HUES64 (cell line): ENCODE data around the gene TRIM27.
"Not testable (repeated sequence)": the region's sequence is repeated elsewhere in the genome, so short reads cannot be mapped to it uniquely, and the experiment has no call there.

Experiments
- H3K27ac ChIP-seq: 2 replicates; pipeline ENCODE4 v1.7.0; 2013; ENCODE audit warnings: low read depth, low read length, inconsistent platforms
- H3K27me3 ChIP-seq: 2 replicates; pipeline ENCODE4 v1.6.1; 2013; ENCODE audit warnings: mild to moderate bottlenecking, low read length; ENCODE audit not compliant: insufficient read depth
- H3K36me3 ChIP-seq: 2 replicates; pipeline ENCODE4 v1.6.1; 2013; ENCODE audit warnings: mild to moderate bottlenecking, low read length; ENCODE audit not compliant: insufficient read depth
- H3K4me1 ChIP-seq: 2 replicates; pipeline ENCODE4 v1.6.1; 2013; ENCODE audit warnings: mild to moderate bottlenecking, low read length, moderate library complexity; ENCODE audit not compliant: insufficient read depth
- H3K4me3 ChIP-seq: 2 replicates; pipeline ENCODE4 v1.5.1; 2013; ENCODE audit warnings: mild to moderate bottlenecking, low read length, moderate library complexity
- H3K9ac ChIP-seq: 2 replicates; pipeline ENCODE4 v1.6.1; 2013; ENCODE audit warnings: mild to moderate bottlenecking, low read depth, low read length
- H3K9me3 ChIP-seq: 2 replicates; pipeline ENCODE4 v1.6.1; 2013; ENCODE audit warnings: low read depth, low read length; ENCODE audit not compliant: insufficient read depth
- WGBS: fragments of 150-250, 120-280 bp; methylation state at CpG from one replicate; pipeline ENCODE4 v1.1.7; 2013; ENCODE audit warnings: missing lambda C conversion rate; 5-methylcytosine and 5-hydroxymethylcytosine counted together

Gene TRIM27

DNA sequence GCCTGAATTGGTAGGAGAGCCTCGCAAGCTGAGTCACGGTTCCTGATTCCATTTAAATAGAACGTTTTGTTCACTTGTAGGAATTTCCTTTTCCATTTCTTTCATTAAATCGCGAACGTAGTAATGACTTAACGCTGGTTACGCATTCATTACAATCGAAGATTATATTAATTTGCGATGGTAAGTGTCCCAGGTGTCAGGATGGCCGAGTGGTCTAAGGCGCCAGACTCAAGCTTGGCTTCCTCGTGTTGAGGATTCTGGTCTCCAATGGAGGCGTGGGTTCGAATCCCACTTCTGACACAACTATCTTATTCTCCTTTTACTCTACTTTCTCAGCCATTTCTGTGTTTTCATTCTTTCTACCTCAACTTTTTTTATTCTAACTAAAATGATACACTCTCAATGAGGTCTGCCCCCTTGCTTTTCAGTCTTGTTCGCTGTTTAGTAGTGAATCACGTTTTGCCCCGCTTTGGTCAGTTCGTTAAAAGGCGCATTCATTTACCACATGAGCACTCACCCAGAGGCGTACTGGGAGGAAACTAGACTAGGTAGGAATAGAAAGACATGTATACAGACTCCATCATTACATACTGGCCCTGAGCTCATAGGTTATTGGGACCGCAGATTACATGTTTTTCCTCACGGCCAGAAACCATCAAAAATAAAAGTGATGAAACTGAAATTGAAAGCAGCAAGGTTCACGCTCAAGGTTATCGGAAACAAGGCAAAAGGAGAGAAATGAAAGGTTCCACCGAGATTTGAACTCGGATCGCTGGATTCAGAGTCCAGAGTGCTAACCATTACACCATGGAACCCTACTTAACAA is 17.3 kb upstream of the TRIM27 start:
- under 1% methylated on average over 25 of the region's 28 CpGs for WGBS
- Histone ChIP-seq H3K9ac (peak overlapping the region; percentile 63), H3K27ac (peak overlapping the region; percentile 25; the same call in 1 of the 2 replicates), H3K9me3 (no peaks in the 10 kb centered on the region), H3K27me3 (no peaks in the 10 kb centered on the region), H3K36me3 (no peaks in the 10 kb centered on the region), H3K4me3 (peak overlapping the region; percentile 79), H3K4me1 (no peaks in the 10 kb centered on the region)

- H3K4me3 ChIP-seq, result peak overlapping the region; percentile 79
- H3K9ac ChIP-seq, result peak overlapping the region; percentile 40
- WGBS, result under 1% methylated on average over 17 of the region's 17 CpGs
- H3K27me3 ChIP-seq, result no peaks in the 10 kb centered on the region
- no peaks in the 10 kb centered on the region for H3K36me3 ChIP-seq
- H3K4me1 ChIP-seq, result no peaks in the 10 kb centered on the region
- H3K9me3 ChIP-seq, result no peaks in the 10 kb centered on the region
- peak overlapping the region; percentile 25 for H3K27ac ChIP-seq
These were observed 16.6 kb upstream of the TRIM27 start for GRCh38 chr6:28940294-28940857.

DNA sequence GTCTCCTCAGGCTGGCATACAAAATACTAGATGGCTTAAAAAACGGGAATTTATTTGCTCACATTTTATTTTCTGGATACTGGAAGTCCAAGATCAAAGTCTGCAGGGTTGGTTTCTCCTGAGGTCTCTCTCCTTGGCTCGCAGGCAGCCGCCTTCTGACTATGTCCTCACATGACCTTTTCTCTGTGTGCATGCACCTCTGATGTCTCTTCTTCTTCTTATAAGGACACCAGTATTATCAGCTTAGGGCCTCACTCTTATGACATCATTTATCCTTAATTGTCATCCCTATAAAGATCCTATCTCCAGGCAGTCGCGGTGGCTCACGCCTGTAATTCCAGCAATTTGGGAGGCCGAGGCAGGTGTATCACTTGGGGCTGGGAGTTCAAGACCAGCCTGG is 9.3 kb upstream of the TRIM27 start:
- H3K4me1 ChIP-seq, result no peaks in the 10 kb centered on the region
- no peak overlapping the region for H3K27ac ChIP-seq
- H3K27me3 ChIP-seq, result no peaks in the 10 kb centered on the region
- 93% methylated on average over 7 of the region's 7 CpGs for WGBS
- H3K36me3 ChIP-seq, result no peaks in the 10 kb centered on the region
- no peaks in the 10 kb centered on the region for H3K9me3 ChIP-seq
- no peak overlapping the region for H3K4me3 ChIP-seq
- no peak overlapping the region for H3K9ac ChIP-seq

- Histone ChIP-seq H3K4me1 (no peaks in the 10 kb centered on the region), H3K4me3 (no peak overlapping the region), H3K9ac (no peak overlapping the region), H3K27me3 (no peaks in the 10 kb centered on the region), H3K9me3 (no peaks in the 10 kb centered on the region), H3K27ac (no peak overlapping the region), H3K36me3 (no peaks in the 10 kb centered on the region)
- WGBS, result 95% methylated on average over 3 of the region's 3 CpGs
These were observed 6.3 kb upstream of the TRIM27 start for GRCh38 chr6:28929887-28930620.

GRCh38 chr6:28929339-28929738 is 5.6 kb upstream of the TRIM27 start:
- H3K9me3 ChIP-seq, H3K27me3 ChIP-seq, H3K4me1 ChIP-seq, H3K4me3 ChIP-seq, H3K9ac ChIP-seq, H3K27ac ChIP-seq, H3K36me3 ChIP-seq: not testable (repeated sequence)
- 89% methylated on average over 11 of the region's 11 CpGs for WGBS

- no peak overlapping the region for H3K9ac ChIP-seq
- H3K9me3 ChIP-seq, result no peaks in the 10 kb centered on the region
- no peaks in the 10 kb centered on the region for H3K27me3 ChIP-seq
- WGBS, result 84% methylated on average over 5 of the region's 5 CpGs
- no peak overlapping the region for H3K4me3 ChIP-seq
- H3K4me1 ChIP-seq, result peaks cover 4% of the 10 kb centered on the region
- no peak overlapping the region for H3K27ac ChIP-seq
- peaks cover under 1% of the 10 kb centered on the region; the same call in 1 of the 2 replicates for H3K36me3 ChIP-seq
These were observed 4.1 kb upstream of the TRIM27 start for GRCh38 chr6:28927846-28928245.

GRCh38 chr6:28922821-28923317 is 916 bp downstream of the TRIM27 start:
- 1% methylated on average over 33 of the region's 33 CpGs for WGBS
- peaks cover 49% of the 10 kb centered on the region for H3K36me3 ChIP-seq

DNA sequence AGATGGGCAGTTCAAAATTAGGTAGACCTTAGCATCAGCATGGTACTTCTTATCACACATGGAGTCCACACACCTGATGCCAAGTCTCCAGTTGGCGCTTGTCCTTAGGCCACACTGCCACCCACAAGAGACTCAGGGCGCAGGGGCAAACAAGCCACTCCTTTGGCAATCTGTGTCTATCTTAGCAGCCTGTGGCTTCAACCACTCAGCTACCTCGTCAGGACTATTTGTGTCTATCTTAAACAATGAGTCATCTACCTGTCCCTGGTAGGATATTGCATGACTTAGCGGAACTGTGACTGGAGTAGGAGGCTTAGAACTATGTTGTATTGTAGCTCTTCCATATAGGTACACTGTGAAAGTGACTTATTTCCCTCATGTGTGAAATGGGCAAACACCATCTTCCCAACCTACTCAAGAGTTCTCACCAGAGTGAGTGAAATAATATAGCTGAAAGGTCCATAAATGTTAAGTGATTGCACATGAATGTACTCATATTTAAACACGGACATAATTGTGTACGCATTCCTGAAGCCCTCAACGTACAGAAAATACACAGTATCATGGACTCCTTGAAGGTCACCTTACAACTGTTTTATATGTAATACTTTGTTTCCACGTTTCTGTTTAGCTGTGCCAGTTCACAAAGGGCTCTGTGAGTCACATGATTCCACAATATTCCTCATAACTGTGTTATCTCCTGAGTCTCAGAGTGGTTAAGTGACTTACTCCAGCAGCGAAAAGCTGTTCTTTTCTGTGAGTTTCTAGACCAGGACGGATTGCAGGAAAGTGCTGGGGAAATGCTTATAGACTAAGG is 1.6 kb downstream of the TRIM27 start:
- Histone ChIP-seq H3K27me3 (no peaks in the 10 kb centered on the region), H3K27ac (no peak overlapping the region), H3K36me3 (peaks cover 56% of the 10 kb centered on the region), H3K9ac (peak overlapping the region; percentile 99), H3K4me1 (peaks cover 16% of the 10 kb centered on the region), H3K4me3 (peak overlapping the region; percentile 98), H3K9me3 (no peaks in the 10 kb centered on the region)
- WGBS, result 62% methylated on average over 10 of the region's 10 CpGs

More at GRCh38 chr6:28922821-28923317, 916 bp downstream of the TRIM27 start:
- H3K4me3 ChIP-seq, result peak overlapping the region; percentile 98
- H3K27me3 ChIP-seq, result no peaks in the 10 kb centered on the region
- no peaks in the 10 kb centered on the region for H3K9me3 ChIP-seq
- H3K4me1 ChIP-seq, result peaks cover 16% of the 10 kb centered on the region
- peak overlapping the region; percentile 93 for H3K27ac ChIP-seq
- peak overlapping the region; percentile 99 for H3K9ac ChIP-seq

GRCh38 chr6:28920281-28920680 is 3.5 kb downstream of the TRIM27 start:
- H3K36me3 ChIP-seq, result peaks cover 74% of the 10 kb centered on the region
- 95% methylated on average over 1 of the region's 1 CpG for WGBS

DNA sequence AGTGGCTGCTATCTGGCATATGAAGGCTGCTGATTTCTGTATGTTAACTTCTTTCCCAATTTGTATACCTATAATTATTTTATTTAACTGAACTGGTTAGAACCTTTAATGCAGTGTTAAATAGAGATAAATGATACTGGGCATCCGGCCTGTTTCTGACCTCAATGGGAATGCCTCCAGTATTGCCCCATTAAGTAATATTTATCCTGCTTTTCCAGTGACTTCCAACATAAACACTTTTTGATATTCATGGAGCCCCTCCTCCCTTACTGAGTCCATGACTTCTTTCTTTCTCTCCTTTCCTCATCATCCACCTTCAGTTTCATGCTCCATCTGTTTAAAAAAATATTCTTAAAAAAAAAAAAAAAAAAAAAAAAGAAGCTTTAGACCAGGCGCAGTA is 8.8 kb downstream of the TRIM27 start:
- WGBS, result 91% methylated on average over 2 of the region's 2 CpGs
- no peak overlapping the region for H3K9ac ChIP-seq
- peaks cover 97% of the 10 kb centered on the region for H3K36me3 ChIP-seq
- no peak overlapping the region for H3K4me3 ChIP-seq
- H3K27me3 ChIP-seq, result no peaks in the 10 kb centered on the region
- H3K27ac ChIP-seq, result no peak overlapping the region
- H3K4me1 ChIP-seq, result no peaks in the 10 kb centered on the region
- H3K9me3 ChIP-seq, result no peaks in the 10 kb centered on the region

More at GRCh38 chr6:28920281-28920680, 3.5 kb downstream of the TRIM27 start:
- H3K9me3 ChIP-seq, result no peaks in the 10 kb centered on the region
- no peak overlapping the region for H3K4me3 ChIP-seq
- peaks cover 16% of the 10 kb centered on the region for H3K4me1 ChIP-seq
- no peak overlapping the region for H3K9ac ChIP-seq
- no peak overlapping the region for H3K27ac ChIP-seq
- H3K27me3 ChIP-seq, result no peaks in the 10 kb centered on the region
